Fibroblast of the aortic adventitia (primary cell): ENCODE measurements around the gene TMPRSS6. TPM values are rescaled to one million over a fixed set of nuclear protein-coding genes. Genes with fewer than 3 reads are reported as not detected.

ENCODE experiments used
- DNase-seq: peaks from one replicate; pipeline ENCODE4 v3.0.0-alpha.2; 2010; ENCODE audit warnings: low read depth
- H3K4me3 ChIP-seq: 2 replicates; pipeline ENCODE4 v1.5.1; 2011; ENCODE audit warnings: low read depth, mild to moderate bottlenecking, control low read depth, low read length, moderate library complexity
- CTCF ChIP-seq: IDR thresholded peaks from 2 replicates; pipeline ENCODE4 v1.5.1; 2011; ENCODE audit warnings: mild to moderate bottlenecking, low read length, control low read depth, inconsistent platforms; ENCODE audit not compliant: insufficient read depth
- total RNA-seq: library from RNA; depleted of rRNA; stranded (reverse); fragments of >200 nt; gene quantifications from 2 replicates; pipeline ENCODE4 v1.2.3, GENCODE V29; 2012; ENCODE audit warnings: low replicate concordance

The TMPRSS6 gene
- total RNA-seq, 1 donor, result not detected

- no peak for DNase-seq
- H3K4me3 ChIP-seq, result no peak overlapping the region
- no peak for TF ChIP-seq CTCF
Measured at GRCh38 chr22:37133304-37134018, 23.9 kb upstream of the TMPRSS6 start.

- no peak for TF ChIP-seq CTCF
- no peak overlapping the region for H3K4me3 ChIP-seq
- no peak for DNase-seq
Measured at GRCh38 chr22:37132773-37133172, 23.3 kb upstream of the TMPRSS6 start.

- no peak for DNase-seq
- no peak for TF ChIP-seq CTCF
Measured at GRCh38 chr22:37129866-37130441, 20.4 kb upstream of the TMPRSS6 start.

GRCh38 chr22:37128555-37129281, 19.2 kb upstream of the TMPRSS6 start:
- no peak for TF ChIP-seq CTCF
- no peak overlapping the region for H3K4me3 ChIP-seq
- no peak for DNase-seq

More at GRCh38 chr22:37129866-37130441, 20.4 kb upstream of the TMPRSS6 start:
- no peak overlapping the region for H3K4me3 ChIP-seq

- no peak for TF ChIP-seq CTCF
- DNase-seq, result no peak
Measured at GRCh38 chr22:37127350-37127878, 17.9 kb upstream of the TMPRSS6 start.

GRCh38 chr22:37126882-37127281, 17.4 kb upstream of the TMPRSS6 start:
- DNase-seq, result no peak
- TF ChIP-seq CTCF, result peak; percentile 32
- no peak overlapping the region for H3K4me3 ChIP-seq

More at GRCh38 chr22:37127350-37127878, 17.9 kb upstream of the TMPRSS6 start:
- H3K4me3 ChIP-seq, result no peak overlapping the region
